K562 (cell line): ENCODE results near the gene CDT1. TPM values are rescaled to one million over a fixed set of nuclear protein-coding genes. Genes with fewer than 3 reads are reported as not detected.
A peak's percentile ranks its signal among the peaks of the same experiment; 100 is the strongest.

ENCODE experiments used
- ATAC-seq: fragments of 200-7000 bp; cut with Tn5 transposase; 3 replicates; pipeline ENCODE4 v1.9.1; 2020; ENCODE audit warnings: moderate library complexity
- BruUV-seq: library from RNA; stranded (reverse); fragments of 400-500 nt; replicated peaks from 2 replicates; lab custom pipeline; 2021; lab: Mats Ljungman, UMichigan
- CTCF ChIA-PET: fragments of 300-600 bp; formaldehyde crosslinking; extraction: SDS; loops from one replicate; lab custom pipeline; 2021; ENCODE audit warnings: low intra/inter-chr PET ratio; lab: Yijun Ruan, JAX
- POLR2A ChIA-PET: fragments of 300-600, 350-650 bp; sonication (Branson Sonifier 250); formaldehyde crosslinking; extraction: SDS; loops from one replicate; lab custom pipeline; 2021; ENCODE audit warnings: antibody characterized with exemption, inconsistent platforms; lab: Yijun Ruan, JAX
- DNase-seq, 4 experiments: peaks; one replicate each; pipeline versions ENCODE4 v3.0.0 to v3.0.0-alpha.2; 2011 to 2018; ENCODE audit warnings: low spot score in 3 of 4, mixed read lengths in 3 of 4; ENCODE audit errors: extremely low read depth in 1 of 4
- FAIRE-seq: peaks from 2 replicates; lab custom pipeline; 2011; peaks lifted over from hg19 to GRCh38; lab: Jason Lieb, UNC
- H2AFZ ChIP-seq: 2 replicates; pipeline ENCODE4 v1.6.0; 2011; ENCODE audit warnings: low read depth, low read length, control low read depth, inconsistent platforms
- H3K27ac ChIP-seq: fragments of 200-600 bp; 3 replicates; pipeline ENCODE4 v1.8.0; 2011; ENCODE audit warnings: low read depth, mild to moderate bottlenecking, control low read depth, inconsistent platforms, low read length, moderate library complexity, mixed read lengths; ENCODE audit errors: extremely low read depth
- H3K27me3 ChIP-seq, 2 experiments: fragments of 300-600 bp in 1 of 2; 2 replicates in 1 of 2; 3 replicates in 1 of 2; pipeline versions ENCODE4 v1.6.0 to v1.8.0; 2011; ENCODE audit warnings: inconsistent platforms in 2 of 2, low read length in 2 of 2, mild to moderate bottlenecking in 1 of 2, mixed read lengths in 1 of 2, moderate library complexity in 1 of 2; ENCODE audit not compliant: control insufficient read depth in 2 of 2, insufficient read depth in 2 of 2
- H3K36me3 ChIP-seq: fragments of 300-600 bp; 3 replicates; pipeline ENCODE4 v1.8.0; 2011; ENCODE audit warnings: mild to moderate bottlenecking, low read length, inconsistent platforms; ENCODE audit not compliant: control insufficient read depth, insufficient read depth
- H3K4me1 ChIP-seq, 2 experiments: fragments of 200-600 bp in 1 of 2; replicated peaks in 1 of 2; 2 replicates in 1 of 2; 3 replicates in 1 of 2; pipeline versions ENCODE4 v1.5.1 to v1.8.0; 2011; ENCODE audit warnings: inconsistent platforms in 2 of 2, low read length in 2 of 2, mild to moderate bottlenecking in 1 of 2, mixed read lengths in 1 of 2, moderate library complexity in 1 of 2; ENCODE audit not compliant: control insufficient read depth in 2 of 2, insufficient read depth in 2 of 2
- H3K4me2 ChIP-seq: 2 replicates; pipeline ENCODE4 v1.6.1; 2011; ENCODE audit warnings: low read length, control low read depth, inconsistent platforms, mixed read lengths; ENCODE audit not compliant: insufficient read depth
- H3K4me3 ChIP-seq: fragments of 200-600 bp; sonication (generic), shearing (Covaris generic); 2 replicates; pipeline ENCODE4 v1.5.1; 2016; ENCODE audit warnings: control low read depth, inconsistent platforms
- H3K79me2 ChIP-seq: fragments of 200-600 bp; 3 replicates; pipeline ENCODE4 v1.8.0; 2011; ENCODE audit warnings: low read length, inconsistent platforms; ENCODE audit not compliant: control insufficient read depth, insufficient read depth
- H3K9ac ChIP-seq, 2 experiments: 2 replicates each; pipeline versions ENCODE4 v1.6.0 to v1.6.1; 2011; ENCODE audit warnings: low read depth in 2 of 2, low read length in 2 of 2, control low read depth in 1 of 2, inconsistent platforms in 1 of 2, mild to moderate bottlenecking in 1 of 2, mixed read lengths in 1 of 2; ENCODE audit not compliant: insufficient read depth in 1 of 2
- H3K9me1 ChIP-seq: one replicate; pipeline ENCODE4 v1.6.0; 2011; ENCODE audit warnings: inconsistent platforms, mild to moderate bottlenecking, low read length, moderate library complexity; ENCODE audit not compliant: control insufficient read depth, insufficient read depth
- H3K9me3 ChIP-seq: replicated peaks from 2 replicates; pipeline ENCODE4 v1.5.1; 2011; ENCODE audit warnings: low read depth, low read length, inconsistent platforms; ENCODE audit not compliant: control insufficient read depth, insufficient read depth
- H4K20me1 ChIP-seq: replicated peaks from 2 replicates; pipeline ENCODE4 v1.6.1; 2011; ENCODE audit warnings: low read length, inconsistent platforms, mixed read lengths; ENCODE audit not compliant: control insufficient read depth, insufficient read depth
- BHLHE40 ChIP-seq: IDR thresholded peaks from 2 replicates; pipeline ENCODE4 v1.6.1; 2011; ENCODE audit warnings: low read length, improper control_type of control experiment
- CHD2 ChIP-seq: IDR thresholded peaks from 2 replicates; pipeline ENCODE4 v1.6.1; 2011; ENCODE audit warnings: low read depth, low read length
- CREM ChIP-seq: IDR thresholded peaks from 2 replicates; pipeline ENCODE4 v1.6.1; 2014; ENCODE audit warnings: antibody characterized with exemption, low read depth
- DACH1 ChIP-seq: fragments of 450-650 bp; IDR thresholded peaks from 2 replicates; pipeline ENCODE4 v1.6.1; 2018; ENCODE audit not compliant: partially characterized antibody
- DIDO1 ChIP-seq: fragments of 450-650 bp; IDR thresholded peaks from 2 replicates; pipeline ENCODE4 v1.6.1; 2016; ENCODE audit warnings: low read depth, missing biosample characterization, missing genetic modification characterization
- EP400 ChIP-seq: fragments of 450-650 bp; IDR thresholded peaks from 2 replicates; pipeline ENCODE4 v1.6.1; 2017; ENCODE audit warnings: antibody characterized with exemption, mild to moderate bottlenecking, moderate library complexity
- HDAC1 ChIP-seq, 2 experiments: fragments of 450-650 bp; IDR thresholded peaks; 2 replicates each; pipeline ENCODE4 v1.6.1; 2016 to 2017; ENCODE audit warnings: inconsistent platforms in 1 of 2, mild to moderate bottlenecking in 1 of 2, moderate library complexity in 1 of 2
- HSF4 ChIP-seq: fragments of 250-450 bp; sonication (Bioruptor Pico); IDR thresholded peaks from 2 replicates; pipeline ENCODE4 v2.1.2; 2022; ENCODE audit warnings: mild to moderate bottlenecking, moderate library complexity, borderline replicate concordance
- POLR2H ChIP-seq: IDR thresholded peaks from 2 replicates; pipeline ENCODE4 v1.6.1; 2016; ENCODE audit warnings: missing genetic modification characterization, low read depth, mild to moderate bottlenecking, control low read depth, missing compliant biosample characterization, moderate library complexity
- TCF7 ChIP-seq: sonication (generic); IDR thresholded peaks from 2 replicates; pipeline ENCODE4 v1.6.1; 2016; ENCODE audit warnings: antibody characterized with exemption, borderline replicate concordance
- TCFL5 ChIP-seq: fragments of 250-450 bp; sonication (Bioruptor Pico); conservative IDR thresholded peaks from 2 replicates; pipeline ENCODE4 v1.6.1; 2021; ENCODE audit warnings: mild to moderate bottlenecking, moderate library complexity, matching md5 sums
- ZNF124 ChIP-seq: sonication (generic); formaldehyde crosslinking; IDR thresholded peaks from 2 replicates; pipeline ENCODE4 v1.8.1; 2022; ENCODE audit warnings: missing genetic modification reagents
- ZNF174 ChIP-seq: fragments of 250-450 bp; sonication (Bioruptor Pico); IDR thresholded peaks from 2 replicates; pipeline ENCODE4 v1.4.0; 2020; ENCODE audit warnings: mild to moderate bottlenecking
- ZNF253 ChIP-seq: fragments of 250-450 bp; sonication (Bioruptor Pico); conservative IDR thresholded peaks from 2 replicates; pipeline ENCODE4 v1.6.1; 2021; ENCODE audit warnings: mild to moderate bottlenecking
- ZNF263 ChIP-seq: sonication (generic); formaldehyde crosslinking; IDR thresholded peaks from 2 replicates; pipeline ENCODE4 v1.8.0; 2022; ENCODE audit warnings: mild to moderate bottlenecking, missing genetic modification reagents, borderline replicate concordance
- ZNF584 ChIP-seq: fragments of 200-800 bp; sonication (Bioruptor generic); IDR thresholded peaks from 2 replicates; pipeline ENCODE4 v1.6.1; 2016; ENCODE audit warnings: low read depth, mild to moderate bottlenecking, missing genetic modification characterization, missing compliant biosample characterization
- WGBS: fragments of 100-300 bp; shearing (Covaris generic); methylation state at CpG from one replicate; pipeline ENCODE4 v1.1.6; 2016; ENCODE audit warnings: low coverage, mixed read lengths; ENCODE audit not compliant: insufficient coverage; ENCODE audit errors: missing lambda C conversion rate; 5-methylcytosine and 5-hydroxymethylcytosine counted together
- in situ Hi-C: fragments of 300-500 bp; cut with MboI; formaldehyde crosslinking; loops from 4 replicates; pipeline ENCODE4 v1.15.0; 2018; ENCODE audit warnings: inconsistent platforms, mixed read lengths
- intact Hi-C: fragments of 100-400 bp; cut with micrococcal nuclease; formaldehyde crosslinking; loops from 2 replicates; pipeline ENCODE4 v1.14.2; 2022
- polyA plus RNA-seq, 8 experiments: library from polyadenylated mRNA; depleted of rRNA in 4 of 8; stranded (reverse) in 5 of 8; unstranded in 3 of 8; fragments of >200 nt; fragmentation: Nextera tagmentation in 2 of 8; fragmentation: Illumina TruSeq in 1 of 8; extraction: Ambion mirVana in 2 of 8; extraction: Trizol in 1 of 8; gene quantifications; 2 replicates each; pipeline versions ENCODE4 v1.2.1 to v1.2.3, GENCODE V29; 2011 to 2014; ENCODE audit warnings: inconsistent platforms in 1 of 8, missing spikeins in 1 of 8
- total RNA-seq, 7 experiments: library from RNA; depleted of rRNA in 6 of 7; stranded (reverse); fragments of >200 nt in 6 of 7; fragmentation: Illumina TruSeq in 2 of 7; extraction: Trizol in 2 of 7; gene quantifications; 2 replicates each; pipeline versions ENCODE4 v1.2.1 to v1.2.3, GENCODE V29; 2011 to 2021; ENCODE audit warnings: low replicate concordance in 1 of 7
- TF ChIP-seq, protein P1 (sequence below): fragments of 450-650 bp; conservative IDR thresholded peaks from 2 replicates; pipeline ENCODE4 v1.6.1; 2016; ENCODE audit warnings: missing genetic modification characterization, low read depth, mild to moderate bottlenecking, control low read depth, missing compliant biosample characterization
- TF ChIP-seq, protein P2 (sequence below), 2 experiments: IDR thresholded peaks; 2 replicates each; pipeline ENCODE4 v1.6.1; 2012; ENCODE audit warnings: improper control_type of control experiment in 2 of 2, low read depth in 2 of 2, low read length in 2 of 2, borderline replicate concordance in 1 of 2

Gene CDT1
- total and polyA plus RNA-seq, 9 of the 15 experiments (the other 6 are each of a cell fraction or from before 2014, with no cell fraction given): 0.92 to 178 (median 14.2) TPM

DNA sequence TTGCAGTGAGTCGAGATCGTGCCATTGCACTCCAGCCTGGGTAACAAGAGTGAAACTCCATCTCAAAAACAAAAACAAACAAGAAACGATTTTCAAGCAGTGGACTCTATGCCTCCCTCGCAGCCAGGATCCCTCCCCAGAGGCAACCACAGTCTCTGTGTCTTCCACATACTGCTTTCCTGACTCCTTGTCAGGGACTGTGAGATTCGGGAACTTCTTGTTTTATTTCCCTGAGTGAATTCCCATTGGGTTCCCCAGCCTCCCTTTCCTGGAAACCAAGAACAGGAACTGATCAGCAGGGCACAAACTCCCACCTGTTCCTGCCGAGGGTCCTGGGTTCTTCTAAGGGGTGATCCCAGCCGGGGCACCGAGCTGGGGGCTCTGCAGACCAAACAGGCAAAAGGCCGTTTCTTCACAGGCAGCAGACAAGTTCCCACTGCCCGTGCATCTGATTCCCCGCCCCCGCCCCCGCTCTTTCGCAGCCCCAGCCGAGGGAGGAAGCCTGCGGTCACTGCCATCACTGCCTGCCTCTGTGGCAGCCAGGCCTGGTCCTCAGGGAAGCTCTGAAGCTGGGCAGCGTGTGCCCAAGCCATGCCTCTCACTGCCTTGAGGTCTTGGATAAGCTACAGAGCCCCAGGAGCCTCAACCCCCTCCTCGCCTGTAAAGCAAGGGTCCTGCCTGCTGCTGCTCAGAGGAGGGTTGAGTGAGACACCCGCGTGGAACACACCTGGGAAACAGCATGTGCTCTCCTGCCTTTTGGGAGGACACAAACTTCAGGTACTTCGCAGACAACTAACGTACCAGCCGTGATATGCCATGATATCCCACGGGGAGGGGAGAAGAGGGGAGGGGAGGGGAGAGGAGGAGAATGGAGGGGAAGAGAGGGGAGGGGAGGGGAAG lies 13.0 kb upstream of the CDT1 start:
- Histone ChIP-seq H4K20me1 (no peaks in the 10 kb centered on the region), H3K36me3 (no peaks in the 10 kb centered on the region), H3K27ac (peak overlapping the region; percentile 2; the same call in 2 of the 3 replicates), H3K4me3 (peak overlapping the region; percentile 2; the same call in 1 of the 2 replicates), H3K79me2 (peaks cover 3% of the 10 kb centered on the region; the same call in 1 of the 3 replicates), H3K27me3 (no peaks in the 10 kb centered on the region), H3K9me3 (no peaks in the 10 kb centered on the region), H3K9ac (peak overlapping the region; percentile 27 to 71; a peak in 3 of 4 replicates), H3K4me2 (peak overlapping the region; percentile 60), H2AFZ (peak overlapping the region; percentile 84), H3K4me1 (peaks cover 14 to 53% of the 10 kb centered on the region in 2 experiments), H3K9me1 (no peaks in the 10 kb centered on the region)
- intact Hi-C loops: no loop called here
- ATAC-seq: peak; percentile 82
- peak; percentile 67 to 81 (median 74) for DNase-seq
- WGBS: 21% methylated on average over 15 of the region's 24 CpGs
- ChIA-PET POLR2A (interaction anchor here (1.0 kb wide), 1 partner anchor 32 kb away, joined by 4 read pairs; no protein-coding TSS in a partner anchor), CTCF (no interaction called here)
- in situ Hi-C loops: no loop called here
- no TSS peak for BruUV-seq
- FAIRE-seq: peak; percentile 57
- TF ChIP-seq, protein P1, sequence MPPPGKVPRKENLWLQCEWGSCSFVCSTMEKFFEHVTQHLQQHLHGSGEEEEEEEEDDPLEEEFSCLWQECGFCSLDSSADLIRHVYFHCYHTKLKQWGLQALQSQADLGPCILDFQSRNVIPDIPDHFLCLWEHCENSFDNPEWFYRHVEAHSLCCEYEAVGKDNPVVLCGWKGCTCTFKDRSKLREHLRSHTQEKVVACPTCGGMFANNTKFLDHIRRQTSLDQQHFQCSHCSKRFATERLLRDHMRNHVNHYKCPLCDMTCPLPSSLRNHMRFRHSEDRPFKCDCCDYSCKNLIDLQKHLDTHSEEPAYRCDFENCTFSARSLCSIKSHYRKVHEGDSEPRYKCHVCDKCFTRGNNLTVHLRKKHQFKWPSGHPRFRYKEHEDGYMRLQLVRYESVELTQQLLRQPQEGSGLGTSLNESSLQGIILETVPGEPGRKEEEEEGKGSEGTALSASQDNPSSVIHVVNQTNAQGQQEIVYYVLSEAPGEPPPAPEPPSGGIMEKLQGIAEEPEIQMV: no peak
- no peak for TF ChIP-seq HSF4 (CRISPR knock-in tag)
- no peak for TF ChIP-seq ZNF174 (CRISPR knock-in tag)
- no peak for TF ChIP-seq ZNF584
- TF ChIP-seq TCFL5: no peak
- TF ChIP-seq CREM: no peak
- TF ChIP-seq CHD2: no peak
- 0 out of 2 replicates have a peak, but pooled peaks have one; percentile 13 for TF ChIP-seq EP400
- TF ChIP-seq ZNF263: no peak
- TF ChIP-seq, protein P2, sequence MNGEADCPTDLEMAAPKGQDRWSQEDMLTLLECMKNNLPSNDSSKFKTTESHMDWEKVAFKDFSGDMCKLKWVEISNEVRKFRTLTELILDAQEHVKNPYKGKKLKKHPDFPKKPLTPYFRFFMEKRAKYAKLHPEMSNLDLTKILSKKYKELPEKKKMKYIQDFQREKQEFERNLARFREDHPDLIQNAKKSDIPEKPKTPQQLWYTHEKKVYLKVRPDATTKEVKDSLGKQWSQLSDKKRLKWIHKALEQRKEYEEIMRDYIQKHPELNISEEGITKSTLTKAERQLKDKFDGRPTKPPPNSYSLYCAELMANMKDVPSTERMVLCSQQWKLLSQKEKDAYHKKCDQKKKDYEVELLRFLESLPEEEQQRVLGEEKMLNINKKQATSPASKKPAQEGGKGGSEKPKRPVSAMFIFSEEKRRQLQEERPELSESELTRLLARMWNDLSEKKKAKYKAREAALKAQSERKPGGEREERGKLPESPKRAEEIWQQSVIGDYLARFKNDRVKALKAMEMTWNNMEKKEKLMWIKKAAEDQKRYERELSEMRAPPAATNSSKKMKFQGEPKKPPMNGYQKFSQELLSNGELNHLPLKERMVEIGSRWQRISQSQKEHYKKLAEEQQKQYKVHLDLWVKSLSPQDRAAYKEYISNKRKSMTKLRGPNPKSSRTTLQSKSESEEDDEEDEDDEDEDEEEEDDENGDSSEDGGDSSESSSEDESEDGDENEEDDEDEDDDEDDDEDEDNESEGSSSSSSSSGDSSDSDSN (IDR thresholded peaks at IDR 0.05; ENCODE audit: borderline replicate concordance in 1 of 2, low read depth in 2 of 2, low read length in 2 of 2): 0 out of 4 replicates have a peak, but pooled peaks of 1 of the 2 experiments have one; percentile 39
- no peak for TF ChIP-seq DACH1
- TF ChIP-seq TCF7: no peak
- no peak for TF ChIP-seq ZNF253 (CRISPR knock-in tag)
- no peak for TF ChIP-seq ZNF124 (CRISPR knock-in tag)
- peak; percentile 68 for TF ChIP-seq BHLHE40
- TF ChIP-seq DIDO1 (tag): no peak
- TF ChIP-seq HDAC1 (IDR thresholded peaks at IDR 0.05): 0 out of 4 replicates have a peak, but pooled peaks of 1 of the 2 experiments have one; percentile 20
- TF ChIP-seq POLR2H (tag): no peak
